SK-N-DZ (cell line): ENCODE results near the gene KCNMB1.

Source experiments
- DNase-seq: peaks from one replicate; pipeline ENCODE4 v3.0.0-alpha.2; 2015; ENCODE audit warnings: low spot score

The KCNMB1 gene

GRCh38 chr5:170416526-170416925 lies 27.4 kb upstream of the KCNMB1 start:
- no peak for DNase-seq

- no peak for DNase-seq
Observed at GRCh38 chr5:170414786-170415185, 25.6 kb upstream of the KCNMB1 start.

- DNase-seq: no peak
Observed at GRCh38 chr5:170413897-170414296, 24.7 kb upstream of the KCNMB1 start.

GRCh38 chr5:170411100-170411499 lies 21.9 kb upstream of the KCNMB1 start:
- DNase-seq: no peak

GRCh38 chr5:170410401-170410800 lies 21.2 kb upstream of the KCNMB1 start:
- no peak for DNase-seq

GRCh38 chr5:170408877-170409660 lies 19.9 kb upstream of the KCNMB1 start:
- DNase-seq: no peak

GRCh38 chr5:170408226-170408625 lies 19.1 kb upstream of the KCNMB1 start:
- no peak for DNase-seq

- DNase-seq: no peak
Observed at GRCh38 chr5:170407062-170407461, 17.9 kb upstream of the KCNMB1 start.

GRCh38 chr5:170405817-170406216 lies 16.6 kb upstream of the KCNMB1 start:
- DNase-seq: no peak

- no peak for DNase-seq
Observed at GRCh38 chr5:170404398-170404797, 15.2 kb upstream of the KCNMB1 start.

GRCh38 chr5:170403675-170404074 lies 14.5 kb upstream of the KCNMB1 start:
- no peak for DNase-seq

GRCh38 chr5:170402508-170402907 lies 13.3 kb upstream of the KCNMB1 start:
- DNase-seq: no peak

- no peak for DNase-seq
Observed at GRCh38 chr5:170397059-170397458, 7.9 kb upstream of the KCNMB1 start.

- no peak for DNase-seq
Observed at GRCh38 chr5:170393958-170394357, 4.8 kb upstream of the KCNMB1 start.

- DNase-seq: no peak
Observed at GRCh38 chr5:170393235-170393634, 4.1 kb upstream of the KCNMB1 start.

- DNase-seq: no peak
Observed at GRCh38 chr5:170390472-170390871, 1.3 kb upstream of the KCNMB1 start.

GRCh38 chr5:170389550-170389892 lies 354 bp upstream of the KCNMB1 start:
- DNase-seq: no peak

GRCh38 chr5:170387775-170388639 lies 1.2 kb downstream of the KCNMB1 start:
- no peak for DNase-seq

- no peak for DNase-seq
Observed at GRCh38 chr5:170386743-170387395, 2.3 kb downstream of the KCNMB1 start.

GRCh38 chr5:170383227-170383626 lies 5.9 kb downstream of the KCNMB1 start:
- DNase-seq: no peak

GRCh38 chr5:170382790-170383189 lies 6.4 kb downstream of the KCNMB1 start:
- DNase-seq: no peak

- no peak for DNase-seq
Observed at GRCh38 chr5:170380361-170380951, 8.7 kb downstream of the KCNMB1 start.
